ENCODE results near the gene CANT1. TPM values are rescaled to one million over a fixed set of nuclear protein-coding genes. Genes with fewer than 3 reads are reported as not detected.

Gene CANT1
- total RNA-seq, 2 experiments from 2014 or later, result 28.3 to 30.0 TPM

DNA sequence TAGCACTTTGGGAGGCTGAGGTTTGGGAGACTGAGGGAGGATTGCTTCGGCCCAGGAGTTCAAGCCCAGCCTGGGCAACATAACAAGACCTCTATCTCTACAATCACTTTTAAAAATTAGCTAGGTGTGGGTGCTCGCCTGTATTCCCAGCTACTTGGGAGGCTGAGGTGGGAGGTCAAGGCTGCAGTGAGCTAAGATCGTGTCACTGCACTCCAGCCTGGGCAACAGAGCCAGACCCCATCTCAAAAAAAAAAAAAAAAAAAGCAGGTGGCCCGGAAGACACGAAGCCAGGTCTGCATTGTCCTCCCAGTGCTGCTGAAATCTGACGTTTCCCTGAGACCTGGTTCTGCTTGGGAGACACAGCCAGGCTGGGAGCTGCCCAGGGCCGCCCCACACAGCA, 65.5 kb downstream of the CANT1 start:
- no peaks in the 10 kb centered on the region for H3K27me3 ChIP-seq (ENCODE audit: control insufficient read depth in 1 of 2, insufficient read depth in 2 of 2, low read length in 2 of 2)
- no peak overlapping the region for H3K4me3 Mint-ChIP-seq
- TF ChIP-seq, protein P1, sequence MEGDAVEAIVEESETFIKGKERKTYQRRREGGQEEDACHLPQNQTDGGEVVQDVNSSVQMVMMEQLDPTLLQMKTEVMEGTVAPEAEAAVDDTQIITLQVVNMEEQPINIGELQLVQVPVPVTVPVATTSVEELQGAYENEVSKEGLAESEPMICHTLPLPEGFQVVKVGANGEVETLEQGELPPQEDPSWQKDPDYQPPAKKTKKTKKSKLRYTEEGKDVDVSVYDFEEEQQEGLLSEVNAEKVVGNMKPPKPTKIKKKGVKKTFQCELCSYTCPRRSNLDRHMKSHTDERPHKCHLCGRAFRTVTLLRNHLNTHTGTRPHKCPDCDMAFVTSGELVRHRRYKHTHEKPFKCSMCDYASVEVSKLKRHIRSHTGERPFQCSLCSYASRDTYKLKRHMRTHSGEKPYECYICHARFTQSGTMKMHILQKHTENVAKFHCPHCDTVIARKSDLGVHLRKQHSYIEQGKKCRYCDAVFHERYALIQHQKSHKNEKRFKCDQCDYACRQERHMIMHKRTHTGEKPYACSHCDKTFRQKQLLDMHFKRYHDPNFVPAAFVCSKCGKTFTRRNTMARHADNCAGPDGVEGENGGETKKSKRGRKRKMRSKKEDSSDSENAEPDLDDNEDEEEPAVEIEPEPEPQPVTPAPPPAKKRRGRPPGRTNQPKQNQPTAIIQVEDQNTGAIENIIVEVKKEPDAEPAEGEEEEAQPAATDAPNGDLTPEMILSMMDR (IDR thresholded peaks at IDR 0.05), result no peak
- intact Hi-C loops (cut with DNase I, micrococcal nuclease), result no loop called here
- H3K27ac Mint-ChIP-seq, result no peak overlapping the region
- no peaks in the 10 kb centered on the region for H3K36me3 Mint-ChIP-seq (ENCODE audit: low read depth)
- H3K27ac ChIP-seq (ENCODE audit: low read depth in 1 of 2, low read length in 2 of 2), result no peak overlapping the region
- ChIA-PET POLR2A (no interaction called here), CTCF (no interaction called here)
- no peaks in the 10 kb centered on the region for H3K4me1 Mint-ChIP-seq (ENCODE audit: low read depth)
- no peaks in the 10 kb centered on the region for H3K4me1 ChIP-seq (ENCODE audit: insufficient read depth, low read length)
- peaks cover 0 to 4% of the 10 kb centered on the region in 2 experiments for H3K9me3 ChIP-seq (ENCODE audit: control insufficient read depth in 1 of 2, insufficient read depth in 1 of 2, low read length in 2 of 2)
- no peak overlapping the region for H3K4me3 ChIP-seq (ENCODE audit: low read length)
- ATAC-seq (ENCODE audit: poor library complexity), result no peak
- H3K27me3 Mint-ChIP-seq, result peaks cover 8% of the 10 kb centered on the region
- no peaks in the 10 kb centered on the region for H3K9me3 Mint-ChIP-seq
- no peak for DNase-seq
- no peaks in the 10 kb centered on the region for H3K36me3 ChIP-seq (ENCODE audit: insufficient read depth, low read length)

Other genes with a start within 250 kb of the CANT1 start
- gene CYTH1, start 227.5 kb downstream of the CANT1 start, total RNA-seq, result 100 to 1,000 TPM; 521 to 525 TPM
- 100 to 1,000 TPM; 489 to 494 TPM for gene USP36, start 168.9 kb downstream of the CANT1 start, total RNA-seq
- gene CEP295NL, start 106.6 kb downstream of the CANT1 start, total RNA-seq, result 1 to 10 TPM; 2.6 to 2.7 TPM
- gene TIMP2, start 84.4 kb downstream of the CANT1 start, total RNA-seq, result 1 to 10 TPM; 6.2 to 7.0 TPM
- 10 to 100 TPM; 38.8 to 41.0 TPM for gene LGALS3BP, start 29.8 kb downstream of the CANT1 start, total RNA-seq
- gene C1QTNF1, start 14.4 kb upstream of the CANT1 start, total RNA-seq, result not detected
- 10 to 100 TPM; 49.8 to 50.9 TPM for gene ENGASE, start 65.1 kb upstream of the CANT1 start, total RNA-seq